Natural killer cell (primary cell): ENCODE measurements around the gene MAPK8IP3. TPM values are rescaled to one million over a fixed set of nuclear protein-coding genes. Genes with fewer than 3 reads are reported as not detected.

ENCODE experiments used
- ATAC-seq, 3 donors: fragments of 150-1000 bp in 2 of 3; fragments of 200-7000 bp in 1 of 3; cut with Tn5 transposase; 1 replicate in 1 of 3; 2 replicates in 2 of 3; pipeline ENCODE4 v1.10.0; 2021; ENCODE audit warnings: mild to moderate bottlenecking in 2 of 3, moderate library complexity in 2 of 3
- DNase-seq, 2 donors: peaks; one replicate each; pipeline versions ENCODE4 v3.0.0 to v3.0.0-alpha.2; 2013 to 2021; ENCODE audit warnings: mixed read lengths in 1 of 2
- H3K27ac ChIP-seq: one replicate; pipeline ENCODE4 v1.5.1; 2013; ENCODE audit warnings: mild to moderate bottlenecking, low read length
- H3K27me3 ChIP-seq: one replicate; pipeline ENCODE4 v1.6.1; 2013; ENCODE audit warnings: low read length; ENCODE audit not compliant: control insufficient read depth, insufficient read depth
- H3K36me3 ChIP-seq: one replicate; pipeline ENCODE4 v1.6.1; 2013; ENCODE audit warnings: low read length; ENCODE audit not compliant: control insufficient read depth, insufficient read depth
- H3K4me1 ChIP-seq: one replicate; pipeline ENCODE4 v1.6.1; 2013; ENCODE audit warnings: low read length; ENCODE audit not compliant: control insufficient read depth, insufficient read depth
- H3K4me3 ChIP-seq: one replicate; pipeline ENCODE4 v1.5.1; 2013; ENCODE audit warnings: low read length
- H3K9me3 ChIP-seq: one replicate; pipeline ENCODE4 v1.6.1; 2013; ENCODE audit warnings: low read length; ENCODE audit not compliant: control insufficient read depth, insufficient read depth
- H3K27ac Mint-ChIP-seq, 2 donors: one replicate each; pipeline ENCODE4 v1.8.0; 2022; ENCODE audit warnings: mild to moderate bottlenecking in 2 of 2, mixed read lengths in 2 of 2, moderate library complexity in 1 of 2
- H3K27me3 Mint-ChIP-seq, 2 donors: one replicate each; pipeline ENCODE4 v1.8.0; 2022; ENCODE audit warnings: low read depth in 2 of 2, mixed read lengths in 2 of 2
- H3K36me3 Mint-ChIP-seq: one replicate; pipeline ENCODE4 v1.8.0; 2022; ENCODE audit warnings: mixed read lengths
- H3K4me1 Mint-ChIP-seq, 2 donors: one replicate each; pipeline ENCODE4 v1.8.0; 2022; ENCODE audit warnings: mixed read lengths in 2 of 2
- H3K4me3 Mint-ChIP-seq: one replicate; pipeline ENCODE4 v1.8.0; 2022; ENCODE audit warnings: mild to moderate bottlenecking, moderate library complexity, mixed read lengths
- H3K9me3 Mint-ChIP-seq, 2 donors: one replicate each; pipeline ENCODE4 v1.8.0; 2022; ENCODE audit warnings: mixed read lengths in 2 of 2
- WGBS: methylation state at CpG from one replicate; pipeline ENCODE4 v1.1.7; 2013; ENCODE audit warnings: missing lambda C conversion rate; ENCODE audit not compliant: insufficient coverage; 5-methylcytosine and 5-hydroxymethylcytosine counted together
- intact Hi-C: fragments of 100-400 bp; cut with micrococcal nuclease; formaldehyde crosslinking; loops from one replicate; pipeline ENCODE4 v1.14.2; 2022
- total RNA-seq, 4 donors: library from RNA; stranded (reverse); fragments of 120-200 nt in 1 of 4; gene quantifications; one replicate each; pipeline versions ENCODE4 v1.2.3 to v1.2.4, GENCODE V29; 2013 to 2022
- TF ChIP-seq, protein P1 (sequence below): fragments of 200-600 bp; IDR thresholded peaks from one replicate; pipeline ENCODE4 v1.8.0; 2022; ENCODE audit warnings: antibody characterized with exemption

The MAPK8IP3 gene
- total RNA-seq, 3 donors from 2014 or later (not counting 1 experiment from before 2014, with no cell fraction given): 272 to 291 (median 285) TPM

DNA sequence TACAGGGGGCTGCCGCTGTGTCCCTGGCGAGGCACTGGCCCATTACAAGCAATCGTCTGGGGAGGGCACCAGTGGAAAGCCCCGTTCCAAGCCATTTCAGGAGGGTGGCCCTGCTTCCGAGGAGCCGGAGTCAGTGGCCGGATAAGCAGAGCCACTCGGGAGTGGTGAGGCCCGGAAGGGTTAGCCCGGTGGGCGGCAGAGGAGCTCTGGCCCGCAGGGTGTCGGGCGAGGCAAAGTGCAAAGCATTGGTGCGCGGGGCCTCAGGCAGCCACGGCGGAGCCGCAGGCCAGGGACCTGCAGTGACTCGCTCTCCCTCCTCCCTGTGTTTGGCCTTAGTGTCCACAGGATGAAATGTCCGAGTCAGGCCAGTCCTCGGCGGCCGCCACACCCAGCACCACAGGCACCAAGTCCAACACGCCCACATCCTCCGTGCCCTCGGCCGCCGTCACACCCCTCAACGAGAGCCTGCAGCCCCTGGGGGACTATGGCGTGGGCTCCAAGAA lies 40.7 kb downstream of the MAPK8IP3 start:
- no peak for DNase-seq
- H3K36me3 Mint-ChIP-seq: peaks cover 5% of the 10 kb centered on the region
- TF ChIP-seq, protein P1, sequence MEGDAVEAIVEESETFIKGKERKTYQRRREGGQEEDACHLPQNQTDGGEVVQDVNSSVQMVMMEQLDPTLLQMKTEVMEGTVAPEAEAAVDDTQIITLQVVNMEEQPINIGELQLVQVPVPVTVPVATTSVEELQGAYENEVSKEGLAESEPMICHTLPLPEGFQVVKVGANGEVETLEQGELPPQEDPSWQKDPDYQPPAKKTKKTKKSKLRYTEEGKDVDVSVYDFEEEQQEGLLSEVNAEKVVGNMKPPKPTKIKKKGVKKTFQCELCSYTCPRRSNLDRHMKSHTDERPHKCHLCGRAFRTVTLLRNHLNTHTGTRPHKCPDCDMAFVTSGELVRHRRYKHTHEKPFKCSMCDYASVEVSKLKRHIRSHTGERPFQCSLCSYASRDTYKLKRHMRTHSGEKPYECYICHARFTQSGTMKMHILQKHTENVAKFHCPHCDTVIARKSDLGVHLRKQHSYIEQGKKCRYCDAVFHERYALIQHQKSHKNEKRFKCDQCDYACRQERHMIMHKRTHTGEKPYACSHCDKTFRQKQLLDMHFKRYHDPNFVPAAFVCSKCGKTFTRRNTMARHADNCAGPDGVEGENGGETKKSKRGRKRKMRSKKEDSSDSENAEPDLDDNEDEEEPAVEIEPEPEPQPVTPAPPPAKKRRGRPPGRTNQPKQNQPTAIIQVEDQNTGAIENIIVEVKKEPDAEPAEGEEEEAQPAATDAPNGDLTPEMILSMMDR: no peak

DNA sequence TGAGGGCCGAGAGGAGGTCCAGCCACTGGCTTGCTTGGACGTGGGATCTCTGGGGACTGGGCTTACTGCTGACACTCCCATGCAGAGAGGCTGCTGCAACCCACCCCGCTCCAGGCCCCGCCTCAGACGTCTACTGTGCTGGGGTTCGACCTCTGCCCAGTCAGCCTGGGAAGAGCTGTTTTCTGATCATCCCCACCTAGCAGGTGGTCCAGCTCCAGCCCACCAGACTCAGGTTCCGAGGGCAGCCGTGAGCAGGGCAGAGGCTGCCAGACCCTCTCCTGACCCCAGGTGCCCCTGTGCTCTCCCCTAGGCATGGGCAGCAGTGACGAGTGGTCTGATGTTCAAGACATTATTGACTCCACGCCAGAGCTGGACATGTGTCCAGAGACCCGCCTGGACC lies 41.9 kb downstream of the MAPK8IP3 start:
- ATAC-seq (no peak), DNase-seq (no peak)
- Histone ChIP-seq H3K36me3 (peaks cover 62% of the 10 kb centered on the region), H3K4me3 (no peak overlapping the region), H3K9me3 (no peaks in the 10 kb centered on the region), H3K4me1 (no peaks in the 10 kb centered on the region), H3K27ac (no peak overlapping the region), H3K27me3 (no peaks in the 10 kb centered on the region)
- Mint-ChIP-seq H3K4me1 (peaks cover 7% of the 10 kb centered on the region in 2 donors), H3K4me3 (no peak overlapping the region), H3K36me3 (peaks cover 5% of the 10 kb centered on the region), H3K27ac (no peak overlapping the region), H3K9me3 (no peaks in the 10 kb centered on the region), H3K27me3 (no peaks in the 10 kb centered on the region)
- WGBS: 96% methylated on average over 11 of the region's 11 CpGs
- TF ChIP-seq, protein P1: no peak
- intact Hi-C loops: no loop called here

More for the DNA sequence above, 40.7 kb downstream of the MAPK8IP3 start:
- Mint-ChIP-seq H3K4me3 (no peak overlapping the region), H3K27ac (no peak overlapping the region), H3K4me1 (peaks cover 7% of the 10 kb centered on the region in 2 donors), H3K27me3 (no peaks in the 10 kb centered on the region), H3K9me3 (no peaks in the 10 kb centered on the region)
- Histone ChIP-seq H3K9me3 (no peaks in the 10 kb centered on the region), H3K27ac (no peak overlapping the region), H3K4me3 (no peak overlapping the region), H3K27me3 (no peaks in the 10 kb centered on the region), H3K36me3 (peaks cover 57% of the 10 kb centered on the region), H3K4me1 (no peaks in the 10 kb centered on the region)
- intact Hi-C loops: no loop called here
- WGBS: 97% methylated on average over 31 of the region's 31 CpGs
- ATAC-seq: no peak

DNA sequence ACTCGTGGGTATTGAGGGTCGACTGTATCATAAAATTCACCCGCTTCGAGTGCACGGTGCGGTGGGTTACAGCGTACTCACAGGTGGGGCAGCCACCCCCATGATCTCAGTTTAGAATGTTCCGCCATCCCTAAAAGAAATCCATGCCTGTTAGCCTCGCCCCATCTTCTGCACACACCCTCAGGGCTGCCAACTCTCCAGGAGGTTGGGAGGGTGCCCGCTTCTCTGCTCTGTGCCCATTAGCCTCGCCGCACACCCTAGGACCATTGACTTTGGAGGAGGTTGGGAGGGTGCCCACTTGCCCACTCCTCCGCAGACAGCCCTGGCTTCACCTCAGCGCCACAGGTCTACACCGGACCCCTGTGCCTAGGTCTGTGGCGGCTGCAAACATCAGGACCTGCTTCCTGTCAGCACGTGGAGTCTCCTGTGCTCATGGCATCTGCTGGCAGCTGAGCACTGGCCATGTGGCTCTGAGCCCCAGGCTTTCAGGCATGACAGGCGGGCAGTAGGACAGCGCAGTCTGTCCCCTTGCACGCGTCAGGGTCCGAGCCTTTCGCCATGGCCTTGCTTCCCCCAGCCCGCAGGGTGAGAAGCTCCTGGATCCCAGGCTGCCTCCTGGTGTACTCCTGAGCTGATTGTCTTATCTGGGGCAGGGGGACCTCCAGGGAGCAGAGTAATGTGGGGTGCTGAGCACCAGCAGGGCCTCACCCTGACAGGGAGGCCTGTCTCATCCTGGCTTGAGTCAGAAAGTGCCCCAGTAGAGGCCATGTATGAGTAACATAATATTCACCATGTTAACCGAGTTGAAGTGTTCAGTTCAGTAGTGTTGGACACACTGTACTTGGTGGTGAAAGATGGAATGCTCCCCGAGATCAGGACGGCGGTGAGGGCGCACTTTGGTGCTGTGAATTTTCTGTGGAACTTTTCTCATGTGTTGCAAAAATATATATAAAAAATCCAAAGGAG lies 43.4 kb downstream of the MAPK8IP3 start:
- WGBS: 98% methylated on average over 25 of the region's 29 CpGs
- no peaks in the 10 kb centered on the region for H3K27me3 Mint-ChIP-seq
- H3K27ac Mint-ChIP-seq: no peak overlapping the region
- H3K36me3 ChIP-seq: peaks cover 60% of the 10 kb centered on the region
- H3K9me3 Mint-ChIP-seq: no peaks in the 10 kb centered on the region
- ATAC-seq: no peak
- no peak overlapping the region for H3K4me3 ChIP-seq
- peaks cover 6% of the 10 kb centered on the region in 2 donors for H3K4me1 Mint-ChIP-seq
- no peaks in the 10 kb centered on the region for H3K4me1 ChIP-seq
- H3K27me3 ChIP-seq: no peaks in the 10 kb centered on the region
- no peak overlapping the region for H3K27ac ChIP-seq
- no peak overlapping the region for H3K4me3 Mint-ChIP-seq
- intact Hi-C loops: no loop called here
- DNase-seq: no peak
- H3K9me3 ChIP-seq: no peaks in the 10 kb centered on the region
- peaks cover 5% of the 10 kb centered on the region for H3K36me3 Mint-ChIP-seq
- TF ChIP-seq, protein P1: no peak
